Measurements from ENCODE around the gene DPYD. TPM values are rescaled to one million over a fixed set of nuclear protein-coding genes. Genes with fewer than 3 reads are reported as not detected.

The DPYD gene
- total and polyA plus RNA-seq, 9 of the 15 experiments (the other 6 are each of a cell fraction or from before 2014, with no cell fraction given): 0.03 to 0.25 (median 0.08) TPM; not detected in 2

GRCh38 chr1:97174039-97174704 is 746.7 kb downstream of the DPYD start (continued):
- TF ChIP-seq RNF219 (CRISPR knock-in tag; IDR thresholded peaks at IDR 0.05): no peak

- 3% methylated on average over 2 of the region's 2 CpGs for WGBS (ENCODE audit: insufficient coverage, low coverage, missing lambda C conversion rate)
- no peaks in the 10 kb centered on the region for H4K20me1 ChIP-seq (replicated peaks; ENCODE audit: control insufficient read depth, insufficient read depth, low read length)
- no peak overlapping the region for H3K27ac ChIP-seq (ENCODE audit: extremely low read depth, low read depth, low read length)
- ChIA-PET POLR2A (no interaction called here), CTCF (ENCODE audit: low intra/inter-chr PET ratio) (no interaction called here)
- no peaks in the 10 kb centered on the region for H3K79me2 ChIP-seq (ENCODE audit: control insufficient read depth, insufficient read depth, low read length)
- H3K36me3 ChIP-seq (ENCODE audit: control insufficient read depth, insufficient read depth, low read length): no peaks in the 10 kb centered on the region
- TF ChIP-seq DLX4 (CRISPR knock-in tag; IDR thresholded peaks at IDR 0.05) (no peak), MYBL2 (IDR thresholded peaks at IDR 0.05; ENCODE audit: low read depth) (no peak), MYBL2 (CRISPR knock-in tag; IDR thresholded peaks at IDR 0.05; ENCODE audit: borderline replicate concordance) (no peak), HDAC2 (IDR thresholded peaks at IDR 0.05) (no peak), E2F4 (CRISPR knock-in tag; IDR thresholded peaks at IDR 0.05; ENCODE audit: low read depth) (no peak), FOXK1 (CRISPR knock-in tag; IDR thresholded peaks at IDR 0.05; ENCODE audit: borderline replicate concordance) (no peak), FOXJ3 (CRISPR knock-in tag; IDR thresholded peaks at IDR 0.05) (no peak), RNF219 (CRISPR knock-in tag; IDR thresholded peaks at IDR 0.05) (no peak), POLR2A (conservative IDR thresholded peaks at IDR 0.05) (no peak), ZNF785 (CRISPR knock-in tag; IDR thresholded peaks at IDR 0.05) (no peak), TFAP4 (CRISPR knock-in tag; IDR thresholded peaks at IDR 0.05; ENCODE audit: borderline replicate concordance) (no peak)
- H3K9ac ChIP-seq (ENCODE audit: insufficient read depth in 1 of 2, low read depth in 2 of 2, low read length in 2 of 2): no peak overlapping the region
- no peak overlapping the region for H2AFZ ChIP-seq (ENCODE audit: low read depth, low read length)
- no peak overlapping the region for H3K4me3 ChIP-seq
- FAIRE-seq (no peak), DNase-seq (ENCODE audit: extremely low read depth in 1 of 4, low spot score in 3 of 4) (no peak), ATAC-seq (no peak)
- in situ Hi-C loops (cut with MboI): no loop called here
- no peaks in the 10 kb centered on the region for H3K4me1 ChIP-seq (replicated peaks in 1 of 2; ENCODE audit: control insufficient read depth in 2 of 2, insufficient read depth in 2 of 2, low read length in 2 of 2)
- H3K27me3 ChIP-seq (ENCODE audit: control insufficient read depth in 2 of 2, insufficient read depth in 2 of 2, low read length in 2 of 2): no peaks in the 10 kb centered on the region
- no peaks in the 10 kb centered on the region for H3K9me3 ChIP-seq (replicated peaks; ENCODE audit: control insufficient read depth, insufficient read depth, low read depth, low read length)
- no TSS peak for BruUV-seq (replicated peaks)
- no peaks in the 10 kb centered on the region for H3K9me1 ChIP-seq (ENCODE audit: control insufficient read depth, insufficient read depth, low read length)
- H3K4me2 ChIP-seq (ENCODE audit: insufficient read depth, low read length): no peak overlapping the region
- intact Hi-C loops (cut with micrococcal nuclease): no loop called here
These were observed 750.5 kb downstream of the DPYD start for GRCh38 chr1:97170300-97170699.
